ENCODE data around the gene POLR1D.

Gene POLR1D

DNA sequence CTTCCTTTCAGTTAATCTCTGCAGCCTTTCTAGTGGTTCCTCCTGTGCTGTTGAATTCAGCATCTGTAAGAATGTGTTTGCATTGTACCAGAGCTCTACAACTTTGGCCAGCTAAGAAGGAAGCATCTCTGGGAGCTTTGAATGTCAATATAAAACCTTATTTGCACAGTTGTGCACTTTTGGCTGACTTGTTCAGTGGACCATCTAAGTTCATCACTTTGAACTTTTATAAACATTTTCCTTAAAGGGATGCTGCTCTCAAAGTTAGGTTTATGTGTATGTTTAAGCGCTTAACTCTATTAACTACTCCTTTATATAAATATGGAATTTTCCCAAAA lies 15.6 kb downstream of the POLR1D start:
- no peak for DNase-seq (ENCODE audit: extremely low read depth in 1 of 2, low read depth in 1 of 2)

DNA sequence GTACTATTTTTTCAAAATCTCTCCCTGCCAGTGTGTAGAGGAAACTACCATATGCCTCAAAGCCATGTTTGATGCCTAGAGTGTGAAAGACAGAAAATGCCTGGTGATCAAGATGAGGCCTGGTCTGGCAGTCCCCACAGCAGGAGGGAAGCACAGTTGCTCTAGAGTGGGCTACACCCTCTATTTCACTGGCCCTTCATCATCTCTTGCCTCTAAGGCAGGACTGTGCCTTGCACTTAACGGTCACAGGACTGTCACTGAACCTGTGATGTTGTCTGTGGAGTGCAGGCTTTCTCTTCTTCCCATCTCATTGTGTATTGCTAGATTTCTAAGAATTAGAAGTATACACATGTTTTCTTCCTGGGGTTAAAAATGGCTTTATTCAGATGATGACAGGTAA lies 16.3 kb downstream of the POLR1D start:
- DNase-seq (ENCODE audit: extremely low read depth in 1 of 2, low read depth in 1 of 2): no peak

DNA sequence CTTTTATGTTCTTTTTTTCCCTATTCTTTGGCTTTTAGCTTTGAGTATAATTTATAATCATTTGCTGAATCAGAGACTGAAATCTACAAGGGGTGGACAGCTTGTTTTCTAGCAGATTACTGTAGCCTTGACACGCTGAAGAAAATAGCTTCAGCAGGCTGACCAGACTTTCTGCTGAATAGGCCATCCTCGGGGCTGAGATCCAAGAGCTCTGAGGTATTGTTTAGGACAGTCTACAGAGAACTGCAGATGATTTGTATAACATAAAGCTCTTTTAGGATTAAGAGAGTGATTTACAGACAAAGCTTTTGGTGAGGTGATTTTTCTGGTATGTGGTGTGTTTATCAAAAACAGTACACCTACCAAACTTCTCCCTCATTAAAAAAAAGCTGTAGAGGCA lies 16.8 kb downstream of the POLR1D start:
- DNase-seq (ENCODE audit: extremely low read depth in 1 of 2, low read depth in 1 of 2): no peak

DNA sequence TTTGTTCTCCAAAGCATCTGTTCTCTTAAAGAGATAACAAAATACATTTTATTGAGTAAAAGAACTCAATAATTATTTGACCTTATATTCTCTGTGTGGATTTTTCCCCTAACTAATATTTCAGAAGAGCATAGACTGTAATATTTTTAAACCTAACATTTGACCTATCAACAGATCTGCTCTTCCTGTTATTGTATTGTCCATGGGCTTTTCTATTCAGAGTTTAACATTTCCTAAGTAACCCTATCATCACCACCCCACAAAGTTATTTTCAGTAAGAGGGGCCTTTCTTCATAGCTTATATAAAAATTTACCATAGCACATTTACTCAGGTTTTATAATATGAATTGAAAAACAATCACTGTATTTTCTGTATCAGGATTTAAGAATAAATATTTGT lies 17.5 kb downstream of the POLR1D start:
- DNase-seq (ENCODE audit: extremely low read depth in 1 of 2, low read depth in 1 of 2): no peak

DNA sequence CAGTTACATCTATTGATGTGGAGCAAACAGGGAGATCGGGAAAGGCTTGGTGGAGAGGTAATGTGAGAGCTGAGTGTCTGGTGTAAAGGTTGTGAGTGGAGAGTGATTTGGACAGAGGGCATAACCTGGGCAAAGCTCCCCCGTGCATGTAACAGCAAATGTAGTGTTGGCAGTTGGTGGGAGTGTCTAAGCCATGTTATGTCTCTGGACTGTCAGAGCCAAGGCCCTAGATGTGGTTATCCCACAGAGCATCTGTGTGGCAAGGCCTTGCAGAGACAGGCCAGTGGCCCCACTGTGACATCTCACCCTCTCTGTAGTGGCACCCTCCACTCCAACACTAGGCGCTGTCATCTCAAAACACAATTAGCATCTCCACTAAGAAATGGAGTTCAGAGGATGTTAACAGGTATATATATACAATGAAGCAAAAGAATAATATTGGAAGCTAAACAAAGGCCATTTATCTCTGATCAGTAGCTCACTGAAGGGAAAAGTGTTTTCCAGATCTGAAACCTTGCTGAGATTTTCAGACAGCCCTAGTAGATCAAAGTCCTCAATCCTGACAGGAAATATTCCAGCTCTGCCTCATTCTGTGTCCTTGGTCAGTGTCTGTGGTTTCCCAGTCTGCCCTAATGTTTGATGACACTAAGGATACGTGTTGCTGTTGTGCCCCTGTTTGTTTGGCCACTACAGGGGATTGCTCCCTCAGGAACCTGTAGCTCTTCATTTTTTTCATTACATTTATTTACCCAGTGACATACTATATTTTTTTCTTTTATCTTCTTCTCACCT lies 20.2 kb downstream of the POLR1D start:
- DNase-seq (ENCODE audit: extremely low read depth in 1 of 2, low read depth in 1 of 2): no peak

DNA sequence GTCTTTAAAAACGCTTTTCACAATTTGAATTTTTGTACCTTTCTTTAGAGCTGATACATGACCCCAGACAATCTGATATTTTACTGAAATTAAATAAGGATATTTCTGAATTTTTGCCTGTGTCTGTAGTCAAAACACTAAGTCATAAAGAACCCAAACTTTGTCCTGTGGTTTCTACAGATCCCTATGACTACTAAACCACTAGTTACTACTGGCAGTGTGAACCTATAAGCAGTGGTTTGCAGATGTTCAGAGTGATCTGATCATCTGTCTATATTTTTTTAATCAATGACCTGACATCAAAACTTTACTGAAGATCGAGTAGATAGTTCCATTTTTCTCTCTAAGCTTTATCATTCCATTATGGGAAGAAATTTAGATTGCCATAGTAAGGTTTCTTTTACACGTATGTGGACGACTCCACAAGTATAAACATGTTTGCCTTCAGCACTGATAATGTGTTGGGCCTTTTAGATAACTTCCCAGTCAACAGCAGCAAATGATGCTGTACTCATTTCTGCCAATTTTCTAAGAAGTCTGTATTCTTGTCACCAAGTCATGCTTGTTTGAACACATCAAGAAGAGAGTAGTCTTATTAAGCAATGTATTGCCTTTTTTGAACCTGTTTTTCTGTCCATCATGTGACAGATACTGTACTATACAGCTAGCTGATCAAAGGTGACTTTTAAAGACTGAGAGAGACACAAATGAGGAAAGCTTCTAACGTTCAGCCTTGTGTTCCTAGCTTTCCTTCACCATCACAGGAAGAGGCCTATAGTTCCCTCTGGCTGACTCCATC lies 21.8 kb downstream of the POLR1D start:
- no peak for DNase-seq (ENCODE audit: extremely low read depth in 1 of 2, low read depth in 1 of 2)

DNA sequence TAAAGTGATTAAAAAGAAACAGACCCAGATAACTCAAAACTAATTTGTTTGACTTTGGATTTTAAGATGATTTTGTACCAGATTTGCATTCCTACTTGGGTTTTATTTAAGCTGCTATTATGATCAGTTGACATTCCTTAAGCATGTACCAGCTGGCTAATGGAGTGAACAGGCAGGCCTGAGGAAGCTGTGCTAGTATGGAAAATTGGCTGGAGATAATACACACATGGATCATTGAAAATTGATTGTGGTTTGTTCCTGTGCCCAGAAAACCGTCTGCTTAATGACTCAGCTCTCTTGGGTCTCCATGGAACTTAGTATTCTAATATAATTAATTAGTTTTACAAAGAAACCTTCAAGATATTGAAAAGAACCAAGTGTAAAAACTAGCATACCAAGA lies 22.6 kb downstream of the POLR1D start:
- no peak for DNase-seq (ENCODE audit: extremely low read depth in 1 of 2, low read depth in 1 of 2)

DNA sequence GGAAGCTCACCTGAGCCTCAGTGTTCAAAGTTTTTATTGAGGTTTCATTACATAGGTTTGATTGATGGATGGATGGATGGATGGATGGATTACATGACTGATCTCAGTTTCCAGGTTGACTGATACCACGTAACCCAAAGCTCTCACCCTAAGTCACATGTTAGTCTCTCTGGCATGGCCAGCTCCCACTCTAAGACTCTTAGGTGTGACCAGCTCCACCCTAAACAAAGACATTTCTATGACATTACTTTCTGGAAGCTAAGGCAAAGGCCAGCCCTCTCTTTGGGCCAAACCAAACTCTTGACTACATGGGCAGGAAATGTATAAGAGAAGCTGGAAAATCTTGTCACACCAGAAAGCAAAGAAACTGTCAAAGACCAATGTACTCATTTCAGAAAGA lies 28.6 kb downstream of the POLR1D start:
- no peak for DNase-seq (ENCODE audit: extremely low read depth in 1 of 2, low read depth in 1 of 2)

DNA sequence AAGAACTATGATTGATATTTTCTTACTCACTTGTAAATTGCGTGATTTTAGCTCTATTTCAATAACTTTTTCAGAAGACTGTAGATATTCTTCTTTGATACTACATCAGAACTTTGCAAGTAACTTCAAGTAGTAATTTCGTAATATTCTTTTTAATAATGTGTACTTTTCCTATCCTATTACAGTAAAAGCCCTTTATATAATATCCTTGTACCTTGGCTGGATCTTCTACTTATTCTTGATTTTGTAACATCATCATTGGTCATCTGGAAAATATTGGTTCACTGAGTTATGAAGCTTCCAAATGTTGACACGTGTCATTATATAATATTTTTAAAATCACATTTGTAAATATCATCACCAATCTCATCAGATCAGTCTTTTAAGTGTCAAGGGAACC lies 32.4 kb downstream of the POLR1D start:
- DNase-seq (ENCODE audit: extremely low read depth in 1 of 2, low read depth in 1 of 2): no peak

DNA sequence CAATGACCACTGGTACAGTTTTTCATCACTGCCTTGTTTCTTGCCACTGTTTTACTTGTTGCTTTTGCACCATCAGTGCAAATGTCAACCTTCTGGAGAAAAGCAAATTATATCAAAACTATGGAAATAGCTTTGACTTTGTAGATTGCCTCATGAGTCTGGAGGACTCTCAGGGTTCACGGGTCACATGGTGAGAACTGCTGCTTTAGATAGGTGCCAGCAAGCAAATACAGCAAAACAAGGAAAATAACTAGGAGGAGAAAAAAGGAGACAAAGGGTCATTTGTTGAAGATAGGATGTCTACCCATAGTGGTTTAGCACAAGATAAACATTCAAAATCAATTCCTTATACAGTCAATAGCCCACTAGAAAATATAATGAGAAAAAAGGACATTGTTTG lies 33.1 kb downstream of the POLR1D start:
- DNase-seq (ENCODE audit: extremely low read depth in 1 of 2, low read depth in 1 of 2): no peak

DNA sequence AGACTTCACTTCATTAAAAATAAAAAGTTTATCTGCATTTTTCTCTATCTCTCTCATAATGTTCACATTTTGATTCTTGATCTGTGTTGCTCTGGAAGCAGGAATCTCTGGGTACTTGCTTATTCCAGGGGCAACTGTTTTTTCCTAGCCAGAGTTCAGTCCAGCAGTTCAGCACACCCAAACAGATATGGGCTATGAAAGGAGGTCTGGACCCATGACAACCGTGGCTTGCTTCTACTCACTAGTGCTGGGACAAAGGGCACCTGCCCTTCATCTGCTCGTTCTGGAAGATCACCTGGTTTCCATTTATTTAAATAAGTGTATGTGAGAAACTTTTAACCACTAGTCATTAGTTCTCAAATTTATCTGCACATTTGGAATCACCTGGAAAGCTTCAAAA lies 36.0 kb downstream of the POLR1D start:
- no peak for DNase-seq (ENCODE audit: extremely low read depth in 1 of 2, low read depth in 1 of 2)

DNA sequence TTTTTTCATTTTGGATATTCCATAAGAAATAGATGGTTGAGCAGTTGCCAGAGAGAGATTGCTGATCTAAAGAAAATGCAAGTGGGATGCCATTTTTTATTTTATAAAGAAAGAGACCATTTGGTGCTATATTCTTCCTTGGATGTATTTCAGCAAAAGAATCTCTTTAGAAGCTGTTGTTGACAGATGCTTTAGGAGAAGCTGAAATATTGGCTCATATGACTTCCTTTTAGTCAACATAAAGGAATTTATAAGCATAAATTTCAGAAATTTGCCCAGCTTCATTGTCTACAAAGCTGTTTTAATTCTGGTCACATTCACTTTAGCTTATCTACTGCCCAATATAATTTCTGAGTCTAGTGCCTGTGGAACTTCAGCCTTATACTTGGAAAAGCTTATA lies 36.9 kb downstream of the POLR1D start:
- no peak for DNase-seq (ENCODE audit: extremely low read depth in 1 of 2, low read depth in 1 of 2)

DNA sequence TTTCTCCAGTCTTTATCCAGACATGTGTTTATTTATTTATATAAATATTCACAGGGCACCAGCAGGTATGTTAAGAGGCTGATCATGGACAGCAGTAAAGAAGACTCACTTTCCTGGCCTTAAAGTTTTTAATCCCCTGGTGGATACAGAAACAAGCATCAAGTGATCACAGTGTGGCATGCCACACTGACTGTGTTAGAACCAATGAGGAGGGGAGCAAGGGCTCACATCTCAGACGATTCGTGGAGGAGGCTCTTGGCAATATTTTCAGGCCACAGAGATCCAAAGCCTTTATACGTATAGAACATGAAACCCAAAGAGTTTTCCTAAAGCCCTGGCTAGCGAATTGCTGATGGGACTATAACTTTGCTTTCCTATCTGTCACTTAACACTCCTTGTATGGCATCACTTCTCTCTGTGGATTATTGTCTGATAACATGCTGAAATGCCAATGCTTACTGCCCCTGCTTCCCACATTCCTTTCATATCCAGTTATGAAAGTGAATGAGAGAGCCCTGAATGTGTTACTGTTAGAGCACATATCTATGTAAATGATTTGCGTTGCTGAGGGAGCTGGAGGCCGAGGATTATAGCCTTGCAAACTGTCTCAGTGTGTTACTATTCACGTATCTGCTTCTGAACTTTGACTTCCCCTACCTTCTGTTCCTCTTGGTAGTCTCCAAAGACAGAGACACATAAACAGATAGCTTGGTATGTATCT lies 37.6 kb downstream of the POLR1D start:
- no peak for DNase-seq (ENCODE audit: extremely low read depth in 1 of 2, low read depth in 1 of 2)

DNA sequence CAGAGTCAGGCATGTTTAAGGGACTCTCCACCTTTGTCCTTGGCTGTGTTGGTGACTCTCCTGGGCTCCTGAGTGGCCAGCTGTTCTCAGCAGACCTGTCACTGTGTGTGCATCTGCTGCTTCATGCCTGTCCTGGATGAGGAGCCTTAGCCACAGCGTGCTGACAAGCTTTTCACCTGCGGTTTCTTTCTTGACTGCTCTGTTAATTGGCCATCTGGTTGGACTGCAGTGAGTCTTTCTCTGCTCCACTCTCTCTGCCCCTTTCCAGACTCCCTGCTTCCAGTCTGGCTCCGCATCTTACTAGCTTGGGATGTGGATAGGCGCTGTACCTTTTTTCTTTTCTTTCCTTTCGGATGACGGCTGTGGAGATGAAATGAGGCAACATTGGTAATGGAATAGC lies 38.8 kb downstream of the POLR1D start:
- no peak for DNase-seq (ENCODE audit: extremely low read depth in 1 of 2, low read depth in 1 of 2)

DNA sequence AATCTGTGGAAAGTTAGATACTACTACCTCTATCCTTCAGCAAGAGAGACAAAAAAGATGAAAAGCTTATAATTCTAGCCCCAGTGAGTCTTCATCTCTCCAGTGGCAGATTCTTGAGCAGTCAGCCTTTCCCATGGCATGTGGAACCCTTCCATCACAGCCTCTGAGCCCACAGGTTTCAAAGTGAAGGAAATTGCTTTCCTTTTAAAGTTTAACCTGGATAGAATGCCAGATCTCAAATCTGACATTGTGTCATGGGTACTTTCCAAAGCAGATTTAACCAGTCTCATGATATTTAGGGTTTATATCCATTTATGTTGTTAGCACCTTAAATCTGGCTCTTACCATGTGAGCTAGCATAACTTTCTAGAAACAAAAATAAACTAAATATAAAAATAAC lies 39.3 kb downstream of the POLR1D start:
- no peak for DNase-seq (ENCODE audit: extremely low read depth in 1 of 2, low read depth in 1 of 2)

DNA sequence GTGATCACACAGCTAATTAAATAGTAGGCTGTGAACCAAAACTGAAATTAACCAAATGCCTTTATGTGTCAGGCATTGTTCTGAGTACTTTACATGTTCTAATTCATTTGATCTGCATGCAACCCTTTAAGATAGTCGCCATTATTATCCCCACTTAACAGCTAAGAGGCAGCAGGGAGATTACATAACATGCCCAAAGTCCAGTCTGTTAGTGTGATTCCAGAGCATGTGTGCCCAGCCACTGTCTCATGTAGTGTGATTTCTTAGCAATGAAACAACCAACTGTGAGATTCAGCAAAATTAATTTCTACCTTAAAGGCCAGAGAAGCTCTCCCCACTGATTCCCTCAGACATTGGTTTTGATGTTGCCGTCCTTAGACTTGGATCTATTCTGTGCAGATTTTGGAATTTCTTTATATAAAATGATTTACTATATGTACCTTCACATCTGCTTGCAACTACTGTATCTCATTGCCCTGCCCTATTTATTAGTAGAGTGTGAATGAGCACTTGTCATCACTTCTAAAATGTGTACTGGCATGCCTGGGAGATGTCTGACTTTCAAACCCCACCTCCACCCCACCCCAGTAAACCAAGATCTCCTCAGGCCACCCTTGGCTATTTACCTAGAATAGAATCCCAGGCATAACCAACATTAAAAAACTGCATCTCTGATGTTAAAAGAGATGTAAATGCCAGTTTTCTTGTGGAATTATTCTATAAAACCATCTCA lies 41.2 kb downstream of the POLR1D start:
- no peak for DNase-seq (ENCODE audit: extremely low read depth in 1 of 2, low read depth in 1 of 2)

DNA sequence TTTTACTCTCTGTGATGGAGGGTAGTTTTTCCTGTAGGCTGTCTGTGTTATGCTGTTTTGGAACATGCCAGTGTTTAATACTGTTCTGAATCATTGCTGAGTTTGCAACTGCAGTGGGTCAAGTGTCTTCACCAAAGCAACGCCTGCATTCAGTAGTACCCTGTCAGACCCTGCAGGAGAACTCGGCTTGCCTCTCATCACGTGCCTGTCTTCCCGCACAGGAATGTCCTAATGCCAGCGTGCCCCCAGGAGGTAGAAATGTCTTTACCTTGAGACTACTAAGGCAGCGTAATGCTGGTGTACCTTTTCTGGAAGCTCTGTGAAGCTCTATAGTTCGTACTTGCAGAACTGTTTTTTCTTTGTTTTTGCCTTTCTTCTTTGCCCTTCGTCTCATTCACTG lies 42.3 kb downstream of the POLR1D start:
- DNase-seq (ENCODE audit: extremely low read depth in 1 of 2, low read depth in 1 of 2): no peak

DNA sequence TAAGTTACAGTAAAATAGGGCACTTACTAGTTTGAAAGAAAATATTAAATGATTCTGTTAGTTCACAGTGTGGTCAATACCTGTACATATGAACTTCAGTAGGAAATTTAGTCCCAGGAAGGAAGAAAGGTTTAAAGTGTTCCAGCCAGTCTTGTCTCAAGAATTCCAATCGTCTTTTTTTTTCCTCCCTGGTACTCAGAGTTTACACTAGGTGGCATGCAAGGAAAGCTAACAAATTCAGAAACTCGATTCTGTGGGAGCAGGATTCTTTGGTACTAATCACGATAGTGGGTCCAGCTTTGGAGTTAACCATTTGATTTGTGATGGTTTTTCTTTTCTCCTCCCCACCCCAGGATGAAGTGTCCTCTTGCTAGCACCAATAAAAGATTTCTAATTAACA lies 43.6 kb downstream of the POLR1D start:
- DNase-seq (ENCODE audit: extremely low read depth in 1 of 2, low read depth in 1 of 2): no peak

DNA sequence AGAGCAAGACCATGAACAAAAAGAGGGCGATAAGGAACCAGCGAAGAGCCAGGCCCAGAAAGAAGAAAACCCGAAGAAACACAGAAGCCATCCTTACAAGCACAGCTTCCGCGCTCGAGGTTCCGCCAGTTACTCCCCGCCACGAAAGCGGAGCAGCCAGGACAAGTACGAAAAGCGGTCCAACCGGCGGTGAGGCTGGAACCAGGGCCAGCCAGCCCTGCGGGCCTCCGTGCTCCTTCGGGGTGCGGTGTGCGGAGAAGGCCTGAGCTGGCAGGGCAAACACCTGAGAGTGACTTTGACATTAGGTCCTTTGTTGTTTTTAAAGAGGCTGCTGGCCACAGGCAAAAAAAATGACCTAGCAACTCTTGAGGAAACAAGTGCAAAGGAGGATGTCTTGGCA lies 44.1 kb downstream of the POLR1D start:
- DNase-seq (ENCODE audit: extremely low read depth in 1 of 2, low read depth in 1 of 2): no peak

DNA sequence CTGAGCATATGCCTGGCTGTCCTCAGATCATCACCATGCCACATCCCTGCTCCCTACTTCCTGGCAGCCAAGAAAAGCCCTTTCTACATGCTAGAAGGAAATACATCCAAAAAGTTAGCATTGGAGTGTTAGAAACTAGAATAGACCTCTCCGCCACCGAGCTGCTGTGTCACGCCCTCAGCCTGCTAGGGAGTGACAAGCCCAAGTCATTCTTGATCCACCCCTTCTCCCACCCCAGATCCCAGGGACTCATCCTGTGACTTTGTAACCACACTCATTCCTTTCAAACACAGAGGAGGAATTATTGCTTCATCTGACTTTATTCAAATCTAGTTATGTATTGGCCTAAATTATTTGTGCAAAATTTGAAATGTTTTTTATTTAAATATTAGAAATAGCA lies 45.3 kb downstream of the POLR1D start:
- no peak for DNase-seq (ENCODE audit: extremely low read depth in 1 of 2, low read depth in 1 of 2)

DNA sequence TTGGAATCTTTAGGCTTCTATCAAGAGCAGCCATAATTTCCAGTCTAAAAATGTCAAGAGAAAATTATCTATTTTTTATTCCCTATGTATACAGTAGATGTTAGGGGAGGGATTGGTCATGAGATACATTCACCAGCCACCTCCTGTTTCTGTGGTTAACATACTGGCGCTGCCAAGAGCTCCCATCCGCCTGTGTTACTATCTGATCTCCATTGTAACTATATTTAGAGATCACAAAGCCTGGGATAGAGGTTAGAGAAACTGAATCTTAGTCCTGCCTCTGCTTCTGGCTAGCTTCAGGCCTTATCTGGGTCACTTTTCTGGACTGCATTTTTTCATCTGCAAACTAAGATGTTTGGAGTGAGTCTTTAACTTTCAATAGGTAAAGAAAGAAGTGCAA lies 46.3 kb downstream of the POLR1D start:
- DNase-seq (ENCODE audit: extremely low read depth in 1 of 2, low read depth in 1 of 2): no peak

Data from activated CD8-positive, alpha-beta memory T cell treated with anti-CD3 and anti-CD28 coated beads for 1 hour (primary cell).